ENCODE measurements around the gene PYGO1. TPM values are rescaled to one million over a fixed set of nuclear protein-coding genes. Genes with fewer than 3 reads are reported as not detected.

The PYGO1 gene
- total RNA-seq, 4 donors from 2014 or later, result 1.1 to 3.3 (median 2.8) TPM

GRCh38 chr15:55574096-55574495 is 14.0 kb downstream of the PYGO1 start:
- 89% methylated on average over 2 of the region's 2 CpGs for WGBS
- no peaks in the 10 kb centered on the region for H3K4me1 ChIP-seq
- H3K4me3 ChIP-seq, result no peak overlapping the region
- no peaks in the 10 kb centered on the region for H3K27me3 ChIP-seq
- no peak for DNase-seq (ENCODE audit: low spot score in 2 of 2)
- no peak overlapping the region for H3K27ac ChIP-seq
- no peak for TF ChIP-seq POLR2A (IDR thresholded peaks at IDR 0.05)
- no peak for TF ChIP-seq EP300 (IDR thresholded peaks at IDR 0.05)
- TF ChIP-seq POLR2AphosphoS5 (IDR thresholded peaks at IDR 0.05), result no peak
- no peak for TF ChIP-seq CTCF (IDR thresholded peaks at IDR 0.05)
- H3K36me3 ChIP-seq, result no peaks in the 10 kb centered on the region
- H3K9me3 ChIP-seq, result no peaks in the 10 kb centered on the region

- Histone ChIP-seq H3K36me3 (no peaks in the 10 kb centered on the region), H3K27ac (no peak overlapping the region), H3K4me1 (no peaks in the 10 kb centered on the region), H3K9me3 (no peaks in the 10 kb centered on the region), H3K27me3 (no peaks in the 10 kb centered on the region), H3K4me3 (no peak overlapping the region)
- no peak for TF ChIP-seq CTCF (IDR thresholded peaks at IDR 0.05)
- no peak for TF ChIP-seq EP300 (IDR thresholded peaks at IDR 0.05)
- no peak for TF ChIP-seq POLR2AphosphoS5 (IDR thresholded peaks at IDR 0.05)
- TF ChIP-seq POLR2A (IDR thresholded peaks at IDR 0.05), result no peak
- no peak for DNase-seq (ENCODE audit: low spot score in 2 of 2)
These were observed 14.9 kb downstream of the PYGO1 start for GRCh38 chr15:55573224-55573623.

- no peak for TF ChIP-seq CTCF (IDR thresholded peaks at IDR 0.05)
- no peak for TF ChIP-seq POLR2A (IDR thresholded peaks at IDR 0.05)
- TF ChIP-seq POLR2AphosphoS5 (IDR thresholded peaks at IDR 0.05), result no peak
- TF ChIP-seq EP300 (IDR thresholded peaks at IDR 0.05), result no peak
- no peak for DNase-seq (ENCODE audit: low spot score in 2 of 2)
- Histone ChIP-seq H3K9me3 (no peaks in the 10 kb centered on the region), H3K4me3 (no peak overlapping the region), H3K36me3 (no peaks in the 10 kb centered on the region), H3K27ac (no peak overlapping the region), H3K4me1 (no peaks in the 10 kb centered on the region), H3K27me3 (no peaks in the 10 kb centered on the region)
- WGBS, result 93% methylated on average over 2 of the region's 2 CpGs
These were observed 23.6 kb downstream of the PYGO1 start for GRCh38 chr15:55564347-55565145.

- TF ChIP-seq POLR2A (IDR thresholded peaks at IDR 0.05), result no peak
- TF ChIP-seq CTCF (IDR thresholded peaks at IDR 0.05), result no peak
- no peak for TF ChIP-seq POLR2AphosphoS5 (IDR thresholded peaks at IDR 0.05)
- TF ChIP-seq EP300 (IDR thresholded peaks at IDR 0.05), result no peak
- Histone ChIP-seq H3K4me1 (no peaks in the 10 kb centered on the region), H3K4me3 (no peak overlapping the region), H3K27me3 (no peaks in the 10 kb centered on the region), H3K36me3 (no peaks in the 10 kb centered on the region), H3K9me3 (no peaks in the 10 kb centered on the region), H3K27ac (no peak overlapping the region)
- WGBS, result 97% methylated on average over 3 of the region's 3 CpGs
- no peak for DNase-seq (ENCODE audit: low spot score in 2 of 2)
These were observed 25.5 kb downstream of the PYGO1 start for GRCh38 chr15:55562601-55563000.

GRCh38 chr15:55555089-55555488 is 33.1 kb downstream of the PYGO1 start:
- H3K27ac ChIP-seq, result no peak overlapping the region
- 78% methylated on average over 4 of the region's 4 CpGs for WGBS
- H3K36me3 ChIP-seq, result no peaks in the 10 kb centered on the region
- no peaks in the 10 kb centered on the region for H3K27me3 ChIP-seq
- TF ChIP-seq POLR2A (IDR thresholded peaks at IDR 0.05) (no peak), CTCF (IDR thresholded peaks at IDR 0.05) (no peak), EP300 (IDR thresholded peaks at IDR 0.05) (no peak), POLR2AphosphoS5 (IDR thresholded peaks at IDR 0.05) (no peak)
- H3K4me3 ChIP-seq, result no peak overlapping the region
- DNase-seq (ENCODE audit: low spot score in 2 of 2), result no peak
- peaks cover 18% of the 10 kb centered on the region for H3K9me3 ChIP-seq
- no peaks in the 10 kb centered on the region for H3K4me1 ChIP-seq
